Renal cortical epithelial cell (primary cell): ENCODE measurements around the gene NCOR1. TPM values are rescaled to one million over a fixed set of nuclear protein-coding genes. Genes with fewer than 3 reads are reported as not detected.
"Not testable (repeated sequence)": the region's sequence is repeated elsewhere in the genome, so short reads cannot be mapped to it uniquely, and the experiment has no call there.

Experiments used
- DNase-seq: peaks from one replicate; pipeline ENCODE4 v3.0.0-alpha.2; 2011; ENCODE audit warnings: low read depth
- total RNA-seq: library from RNA; depleted of rRNA; stranded (reverse); fragments of >200 nt; gene quantifications from 2 replicates; pipeline ENCODE4 v1.2.3, GENCODE V29; 2014

The NCOR1 gene
- 47.2 and 159 TPM in 2 replicates for total RNA-seq

DNA sequence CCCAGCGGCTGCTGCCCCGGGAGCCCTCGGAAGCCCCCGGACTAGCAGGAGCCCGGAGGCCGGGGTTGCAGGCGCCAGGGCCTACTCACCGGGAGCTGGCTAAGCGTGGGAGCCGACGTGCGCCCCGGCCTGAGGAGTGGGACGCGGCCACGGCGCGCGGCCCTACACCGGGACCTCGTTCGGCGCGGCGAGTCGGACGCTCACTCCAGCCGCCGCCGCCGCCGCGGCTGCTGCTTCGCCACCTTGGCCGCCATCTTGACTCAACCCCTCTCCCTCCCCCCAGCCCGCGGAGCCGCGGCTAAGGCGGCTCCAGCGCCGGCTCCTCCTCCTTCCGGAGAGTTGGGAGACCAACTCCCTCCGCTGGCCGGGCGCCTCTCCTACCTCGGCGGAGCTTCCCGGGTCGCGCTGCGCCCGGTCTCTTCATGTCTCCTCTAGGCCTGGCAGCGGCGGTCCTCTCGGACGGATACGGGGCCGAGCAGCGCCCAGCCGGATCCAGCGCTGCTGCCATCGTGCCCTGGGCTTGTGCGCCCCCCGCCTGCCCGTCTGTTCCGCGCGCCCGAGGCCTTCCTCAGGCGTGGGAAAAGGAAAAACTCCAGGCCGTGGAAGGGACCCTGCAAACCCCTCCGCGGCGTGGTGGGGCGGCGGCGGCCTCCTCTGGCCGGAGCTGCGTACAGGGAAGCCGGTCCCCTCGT lies at the start of gene NCOR1:
NCOR1 (minus strand) TSS at position 262 of the 692 bp plus-strand sequence. CDS start 20,965 bp downstream, outside the sequence.
- peak; percentile 78 for DNase-seq

DNA sequence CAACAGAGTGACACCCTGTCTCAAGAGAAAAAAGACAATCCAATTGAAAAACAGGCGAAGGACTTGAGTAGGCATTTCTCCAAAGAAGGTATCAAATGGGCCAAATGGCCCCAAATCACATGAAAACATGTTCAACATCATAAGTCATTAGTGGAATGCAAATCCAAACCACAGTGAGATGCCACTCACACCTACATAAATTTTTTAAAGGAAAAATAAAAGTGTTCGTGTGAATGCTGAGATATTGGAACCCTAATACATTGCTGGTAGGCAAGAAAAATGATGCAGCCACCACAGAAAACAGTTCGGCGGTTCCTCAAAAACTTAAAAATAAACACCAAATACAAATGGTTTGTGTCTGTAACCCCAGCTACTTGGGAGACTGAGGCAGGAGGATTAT lies 46.9 kb upstream of the NCOR1 start:
- no peak for DNase-seq

DNA sequence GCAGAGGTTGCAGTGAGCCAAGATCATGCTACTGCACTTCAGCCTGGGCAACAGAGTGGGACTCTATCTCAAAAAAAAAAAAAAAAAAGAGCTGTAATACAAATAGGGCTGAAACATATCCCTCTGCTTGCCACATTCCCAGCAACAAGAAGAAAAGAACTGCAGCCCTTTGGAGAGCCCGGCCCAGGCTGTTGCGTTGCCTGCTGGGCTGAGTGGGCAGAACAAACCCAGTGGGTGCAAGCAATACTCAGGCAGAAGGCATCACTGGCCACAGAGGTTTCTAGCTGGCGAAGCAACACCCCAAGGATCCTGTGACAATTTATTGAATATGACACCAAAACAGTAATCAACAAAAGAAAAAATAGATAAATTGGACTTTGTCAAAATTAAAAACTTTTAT lies 45.7 kb upstream of the NCOR1 start:
- DNase-seq: no peak

DNA sequence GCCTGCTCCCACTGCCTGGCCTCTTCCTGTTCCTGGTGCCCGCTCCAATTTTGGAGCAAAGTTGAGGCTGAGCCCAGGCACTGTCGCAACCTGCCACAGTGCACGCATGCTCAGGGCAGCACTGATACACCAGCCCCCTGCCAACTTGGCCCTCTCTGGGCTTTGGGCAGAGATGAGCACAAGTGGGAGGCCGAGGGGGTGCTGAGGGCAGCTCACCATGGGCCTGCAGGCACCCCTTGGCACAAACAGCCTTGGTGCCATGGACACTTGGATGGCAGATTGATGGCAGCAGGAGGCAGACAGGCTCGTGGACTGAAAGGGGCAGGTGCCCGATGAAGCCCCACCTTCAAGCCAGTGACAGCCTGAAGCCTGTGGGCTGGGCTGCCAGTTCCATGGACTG lies 44.6 kb upstream of the NCOR1 start:
- DNase-seq: no peak

DNA sequence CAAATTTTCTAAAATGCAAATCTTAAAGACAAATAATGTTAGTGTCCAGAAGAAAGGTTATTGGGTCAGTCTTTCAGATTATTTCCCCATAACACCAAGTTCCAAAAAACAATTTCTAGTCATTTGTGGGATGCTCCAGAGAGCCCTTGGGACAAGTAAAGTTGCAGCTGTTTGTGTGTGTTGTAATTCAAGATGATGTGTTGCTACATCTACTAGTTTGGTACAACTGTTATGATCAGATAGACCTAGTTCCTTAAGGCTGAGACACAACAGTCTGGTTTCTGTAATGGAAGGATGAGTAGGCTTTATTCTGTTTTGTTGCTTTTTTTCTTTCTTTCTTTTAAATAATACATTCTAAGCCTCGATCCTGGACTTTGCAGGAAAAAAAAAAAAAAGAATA lies 43.6 kb upstream of the NCOR1 start:
- DNase-seq: no peak

DNA sequence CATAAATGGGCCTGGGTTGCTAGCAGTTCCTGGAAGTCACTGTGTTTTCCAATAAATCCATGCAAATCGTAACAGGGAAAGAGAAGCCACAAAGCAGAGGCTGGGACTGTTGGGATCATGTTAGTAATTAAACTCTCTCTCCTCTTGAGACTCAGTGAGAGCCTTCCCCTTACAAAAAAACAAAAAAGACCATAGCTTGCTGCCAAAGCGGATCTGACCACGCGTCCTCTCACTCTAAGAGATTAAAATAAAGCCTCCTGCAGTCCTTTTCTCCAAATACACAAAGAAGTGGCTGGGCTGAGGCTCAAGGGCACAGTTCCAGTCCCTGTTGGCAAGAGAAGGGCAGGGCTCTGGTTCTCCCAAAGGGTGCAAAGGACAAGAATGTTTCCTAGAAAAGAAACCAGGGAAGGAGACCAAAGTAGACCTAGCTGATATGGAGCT lies 40.2 kb upstream of the NCOR1 start:
- no peak for DNase-seq

DNA sequence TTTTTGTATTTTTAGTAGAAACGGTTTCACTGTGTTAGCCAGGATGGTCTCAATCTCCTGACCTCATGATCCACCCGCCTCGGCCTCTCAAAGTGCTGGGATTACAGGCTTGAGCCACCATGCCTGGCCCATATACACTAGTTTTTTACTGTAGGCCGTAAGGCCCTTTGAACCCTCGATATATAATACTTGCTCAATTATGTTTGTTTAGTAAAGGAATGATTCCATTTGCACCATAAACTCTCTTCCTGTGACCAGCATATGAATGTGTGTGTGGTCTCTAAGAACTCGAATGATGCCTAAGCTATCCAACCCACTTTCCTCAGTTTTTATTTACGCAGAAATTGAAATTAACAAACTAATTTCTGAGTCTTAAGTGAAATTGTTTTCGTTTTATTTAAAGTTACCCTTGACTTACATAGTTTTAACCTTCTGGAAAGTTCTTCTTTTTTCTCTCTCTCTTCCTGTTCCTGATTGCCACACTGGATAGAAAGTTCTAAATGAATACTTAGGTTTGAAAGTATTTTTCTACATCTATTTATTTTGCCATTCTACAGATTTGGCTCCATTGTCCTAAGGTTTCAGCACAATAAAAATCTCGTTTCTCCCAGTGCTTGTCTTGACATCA lies 39.6 kb upstream of the NCOR1 start:
- DNase-seq: no peak

DNA sequence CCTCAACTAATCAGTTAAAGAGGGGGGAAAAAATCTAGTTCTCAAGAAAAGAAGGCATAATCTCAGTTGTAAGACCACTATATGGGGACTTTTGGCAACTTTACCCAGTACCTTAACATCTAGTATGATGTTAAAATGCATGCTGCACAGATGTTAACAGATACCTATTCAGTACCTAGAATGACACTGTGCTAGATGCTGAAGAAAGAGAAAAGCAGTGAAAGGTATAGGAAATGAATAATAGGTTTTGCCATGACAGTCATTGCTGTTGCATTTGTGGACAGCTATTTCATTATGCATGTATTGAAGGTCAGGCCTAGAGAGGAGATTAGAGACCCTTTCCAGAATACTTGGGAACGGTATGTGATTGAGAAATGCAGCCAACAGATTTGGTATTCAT lies 36.2 kb upstream of the NCOR1 start:
- no peak for DNase-seq

DNA sequence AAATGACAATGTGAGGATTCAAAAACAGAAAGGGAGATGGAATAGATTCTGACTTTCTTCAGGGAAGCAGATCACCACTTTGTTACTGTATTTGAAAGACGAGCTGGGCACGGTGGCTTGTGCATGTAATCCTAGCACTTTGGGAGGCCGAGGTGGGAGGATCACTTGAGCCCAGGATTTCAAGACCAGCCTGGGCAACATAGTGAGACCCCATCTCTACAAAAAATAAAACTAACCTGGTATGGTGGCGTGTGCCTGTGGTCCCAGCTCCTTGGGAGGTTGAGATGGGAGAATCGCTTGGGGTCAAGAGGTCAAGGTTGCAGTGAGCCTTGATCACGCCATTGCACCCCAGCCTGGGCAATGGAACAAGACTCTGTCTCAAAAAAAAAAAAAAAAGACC lies 35.7 kb upstream of the NCOR1 start:
- DNase-seq: no peak

DNA sequence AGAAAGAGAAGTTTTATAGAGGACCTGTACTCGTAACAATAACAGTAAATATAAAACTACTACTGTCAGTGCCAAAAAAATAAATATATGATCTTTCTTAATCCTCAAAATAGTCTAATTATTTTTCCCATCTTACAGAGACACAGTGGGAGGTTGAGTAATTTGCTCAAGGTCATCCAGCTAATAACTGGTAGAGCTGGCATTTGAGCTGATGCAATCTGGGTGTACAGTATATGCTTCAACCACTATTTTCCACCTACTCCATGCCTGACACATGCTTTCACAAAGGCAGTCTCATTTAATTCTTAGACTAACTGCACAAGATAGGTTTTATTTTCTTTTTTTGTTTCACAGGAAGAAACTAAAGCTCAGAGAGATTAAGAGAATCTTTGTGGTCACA lies 35.3 kb upstream of the NCOR1 start:
- DNase-seq: peak; percentile 43

DNA sequence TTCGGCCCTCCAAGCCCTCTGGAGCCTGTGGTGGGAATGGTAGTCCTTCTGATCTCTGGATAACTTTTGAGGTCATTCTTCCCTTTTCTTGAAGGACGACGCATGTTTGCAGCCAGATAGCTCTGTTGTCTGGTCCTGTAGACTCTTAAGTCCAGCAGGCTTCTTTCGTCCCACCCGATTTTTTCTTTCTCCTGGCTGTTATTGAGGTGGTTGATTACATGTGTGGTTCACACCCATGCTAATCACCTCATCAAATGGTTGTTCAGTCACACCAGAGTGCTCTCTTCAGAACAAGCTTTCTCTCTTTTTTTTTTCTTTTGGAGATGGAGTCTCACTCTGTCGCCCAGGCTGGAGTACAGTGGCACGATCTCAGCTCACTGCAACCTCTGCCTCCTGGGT lies 32.3 kb upstream of the NCOR1 start:
- DNase-seq: no peak

DNA sequence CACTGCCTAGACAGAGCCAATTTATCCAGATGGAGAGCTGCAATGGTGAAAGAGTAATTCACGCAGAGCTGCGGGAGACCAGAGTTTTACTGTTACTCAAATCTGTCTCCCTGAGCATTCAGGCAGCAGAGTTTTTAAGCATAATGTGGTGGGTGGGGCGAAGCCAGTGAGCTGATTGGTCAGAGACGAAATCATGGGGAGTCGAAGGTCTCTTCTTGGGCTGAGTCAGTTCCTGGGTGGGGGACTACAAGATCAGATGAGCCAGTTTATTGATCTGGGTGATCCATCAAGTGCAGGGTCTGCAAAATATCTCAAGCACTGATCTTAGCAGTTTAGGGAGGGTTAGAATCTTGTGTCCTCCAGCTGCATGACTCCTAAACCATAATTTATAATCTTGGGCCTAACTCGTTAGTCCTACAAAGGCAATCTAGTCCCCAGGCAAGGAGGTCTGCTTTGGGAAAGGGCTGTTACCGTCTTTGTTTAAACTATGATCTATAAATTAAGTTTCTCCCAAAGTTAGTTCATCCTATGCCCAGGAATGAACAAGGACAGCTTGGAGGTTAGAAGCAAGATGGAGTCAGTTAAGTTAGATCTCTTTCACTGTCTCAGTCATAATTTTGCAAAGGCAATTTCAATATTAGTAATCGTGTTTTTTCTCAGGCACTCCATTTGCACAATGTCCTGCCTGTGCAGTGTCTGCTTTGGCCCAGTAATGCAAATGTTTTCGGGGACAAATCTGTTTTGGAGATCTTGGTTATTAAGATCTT lies 28.6 kb upstream of the NCOR1 start:
- no peak for DNase-seq

DNA sequence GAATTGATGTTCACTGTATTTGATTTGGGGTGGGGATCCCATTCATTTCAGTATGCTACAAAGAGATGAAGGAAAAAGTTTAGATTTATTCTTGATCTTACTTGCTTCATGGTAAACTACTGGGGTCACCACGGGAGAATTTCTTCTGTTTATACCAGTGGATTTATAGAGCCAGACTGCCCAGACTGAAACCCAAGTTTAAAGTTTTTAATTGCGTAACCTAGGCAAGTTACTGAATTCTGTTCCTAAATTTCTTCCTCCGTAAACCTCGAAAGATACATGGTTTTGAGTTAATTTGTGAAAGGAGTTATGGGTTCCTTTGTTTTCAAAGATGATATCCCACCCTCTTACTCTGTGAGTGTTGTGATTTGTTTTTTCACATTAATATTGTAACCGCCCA lies 28.1 kb upstream of the NCOR1 start:
- DNase-seq: no peak

DNA sequence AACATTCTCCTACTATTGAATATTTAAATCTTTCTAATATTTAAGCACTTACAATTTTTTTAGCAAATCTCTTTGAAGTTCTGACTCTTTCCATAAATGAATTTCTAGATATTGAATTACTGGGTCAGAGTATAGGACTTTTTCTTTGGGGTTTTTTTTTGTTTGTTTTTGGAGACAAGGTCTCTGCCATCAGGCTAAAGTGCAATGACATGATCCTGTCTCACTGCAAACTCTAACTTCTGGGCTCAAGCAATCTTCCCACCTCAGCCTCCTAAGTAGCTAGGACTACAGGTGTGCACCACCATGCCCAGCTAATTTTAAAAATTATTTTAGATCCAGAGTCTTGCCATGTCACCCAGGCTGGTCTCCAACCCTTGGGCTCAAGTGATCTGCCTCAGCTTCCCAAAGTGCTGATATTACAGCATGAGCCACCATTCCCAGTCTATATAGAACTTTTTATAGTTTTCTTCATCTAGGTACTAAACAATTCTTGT lies 26.6 kb upstream of the NCOR1 start:
- no peak for DNase-seq

DNA sequence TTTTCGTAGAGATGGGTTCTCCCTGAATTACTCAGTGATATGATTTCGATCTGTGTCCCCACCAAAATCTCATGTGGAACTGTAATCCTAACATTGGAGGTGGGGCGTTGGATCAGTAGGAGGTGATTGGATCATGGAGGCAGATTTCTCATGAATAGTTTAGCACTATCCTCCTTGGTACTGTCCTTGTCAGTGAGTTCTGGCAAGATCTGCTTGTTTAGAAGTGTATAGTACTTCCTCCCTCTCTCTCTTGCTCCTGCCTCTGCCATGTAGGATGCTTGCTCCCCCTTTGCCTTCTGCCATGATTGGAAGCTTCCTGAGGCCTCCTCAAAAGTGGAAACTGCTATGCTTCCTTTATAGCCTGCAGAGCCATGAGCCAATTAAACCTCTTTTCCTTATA lies 24.6 kb upstream of the NCOR1 start:
- DNase-seq: no peak

DNA sequence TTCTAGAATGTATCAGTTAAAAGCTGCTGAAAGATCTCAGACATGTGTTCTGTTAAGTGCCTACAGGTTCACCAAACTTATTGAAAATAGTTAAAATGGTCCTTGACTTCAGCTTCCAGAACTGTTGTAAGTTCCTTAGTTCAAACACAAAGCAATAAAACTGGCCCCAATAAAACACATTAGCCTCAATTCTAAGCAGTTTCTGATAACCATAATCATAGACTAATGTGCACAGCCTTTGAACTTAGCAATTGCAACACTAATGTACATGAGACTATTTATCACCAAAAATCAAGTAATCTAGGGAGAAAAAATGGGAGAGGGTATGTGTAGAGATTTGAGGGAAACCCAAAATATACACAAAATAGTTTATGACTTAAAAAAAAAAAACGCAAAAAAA lies 17.1 kb upstream of the NCOR1 start:
- DNase-seq: no peak

DNA sequence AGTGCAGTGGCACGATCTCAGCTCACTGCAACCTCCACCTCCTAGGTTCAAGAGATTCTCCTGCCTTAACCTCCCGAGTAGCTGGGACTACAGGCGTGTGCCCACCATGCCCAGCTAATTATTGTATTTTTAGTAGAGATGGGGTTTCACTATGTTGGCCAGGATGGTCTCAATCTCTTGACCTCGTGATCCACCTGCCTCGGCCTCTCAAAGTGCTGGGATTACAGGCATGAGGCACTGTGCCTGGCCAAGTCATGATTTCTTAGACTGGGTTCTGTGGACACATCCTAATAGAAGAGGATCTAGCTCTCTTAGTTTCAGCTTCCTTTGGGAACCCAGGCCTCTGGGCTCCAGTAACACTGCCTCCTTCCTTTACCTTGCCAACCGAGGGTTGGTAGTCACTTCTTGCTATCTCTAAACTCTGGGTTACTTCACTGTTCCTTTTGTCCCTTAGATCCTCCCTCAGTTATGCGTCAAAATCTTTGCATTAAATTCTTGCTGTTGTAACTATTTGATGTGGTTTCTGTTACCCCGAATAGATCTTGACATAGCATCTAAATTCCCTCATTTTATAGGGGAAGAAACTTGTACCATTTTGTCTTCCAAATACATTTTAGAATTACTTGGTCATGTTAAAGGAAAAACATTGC lies 14.7 kb upstream of the NCOR1 start:
- not testable (repeated sequence) for DNase-seq

DNA sequence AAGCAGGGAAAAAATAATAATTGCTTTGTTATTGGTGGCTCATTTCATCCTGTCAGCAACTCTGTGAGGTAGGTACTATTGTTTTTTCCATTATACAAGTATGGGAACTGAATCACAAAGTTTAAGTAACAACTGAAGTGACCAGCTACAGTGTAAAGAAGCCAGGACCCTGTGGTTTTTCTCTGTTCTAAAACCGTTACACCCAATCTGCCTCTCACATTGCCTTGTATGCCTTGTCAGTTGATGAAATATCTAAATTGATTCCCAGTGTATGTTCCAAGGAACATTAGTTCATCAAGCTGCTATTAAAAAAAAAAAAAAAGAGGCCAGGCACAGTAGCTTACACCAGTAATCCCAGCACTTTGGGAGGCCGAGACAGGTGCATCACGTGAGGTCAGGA lies 7.1 kb upstream of the NCOR1 start:
- DNase-seq: no peak

DNA sequence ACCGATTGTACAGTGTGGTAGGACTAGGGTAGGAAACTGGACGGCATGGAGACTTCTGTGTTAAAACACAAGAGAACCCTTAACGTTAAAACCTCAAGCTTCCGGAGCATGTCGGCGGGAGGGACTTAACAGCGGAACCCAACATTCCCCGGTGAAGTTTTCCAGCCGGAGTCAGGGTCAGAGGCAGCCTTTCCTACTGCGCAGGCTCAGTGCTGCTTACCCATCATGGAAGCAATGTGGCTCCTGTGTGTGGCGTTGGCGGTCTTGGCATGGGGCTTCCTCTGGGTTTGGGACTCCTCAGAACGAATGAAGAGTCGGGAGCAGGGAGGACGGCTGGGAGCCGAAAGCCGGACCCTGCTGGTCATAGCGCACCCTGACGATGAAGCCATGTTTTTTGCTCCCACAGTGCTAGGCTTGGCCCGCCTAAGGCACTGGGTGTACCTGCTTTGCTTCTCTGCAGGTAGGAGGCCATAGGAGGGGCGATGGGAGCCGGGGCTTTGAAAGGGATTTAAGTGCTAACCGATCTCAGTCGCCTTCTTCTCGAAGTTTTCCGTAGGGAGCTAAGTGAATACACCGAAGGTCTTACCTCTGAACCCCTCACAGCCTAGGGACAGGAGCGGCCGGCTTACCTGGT lies 1.8 kb upstream of the NCOR1 start, which contains the start of gene PIGL:
PIGL (plus strand) TSS at position 209 of the 634 bp plus-strand sequence; CDS start at position 226, 17 bp downstream.
- peak; percentile 89 for DNase-seq

DNA sequence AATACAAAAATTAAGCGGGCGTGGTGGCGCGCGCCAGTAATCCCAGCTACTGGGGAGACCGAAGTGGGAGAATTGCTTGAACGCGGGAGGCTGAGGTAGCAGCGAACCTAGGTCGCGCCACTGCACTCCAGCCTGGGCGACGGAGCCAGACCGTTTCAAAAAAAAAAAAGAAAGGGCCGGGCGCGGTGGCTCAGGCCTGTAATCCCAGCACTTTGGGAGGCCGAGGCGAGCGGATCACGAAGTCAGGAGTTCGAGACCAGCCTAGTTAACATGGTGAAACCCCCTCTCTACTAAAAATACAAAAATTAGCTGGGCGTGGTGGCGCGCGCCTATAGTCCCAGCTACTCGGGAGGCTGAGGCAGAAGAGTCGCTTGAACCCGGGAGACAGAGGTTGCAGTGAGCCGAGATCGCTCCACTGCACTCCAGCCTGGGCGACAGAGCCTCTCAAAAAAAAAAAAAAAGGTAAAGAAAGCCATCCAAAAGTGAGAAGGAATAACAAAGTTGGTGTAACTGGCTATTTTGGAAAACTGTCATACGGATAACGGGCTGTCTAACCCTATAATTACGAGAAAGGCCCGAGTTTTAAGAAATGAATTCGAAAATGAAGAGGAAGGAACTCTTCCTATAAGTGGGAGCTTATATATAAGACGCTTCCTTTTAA lies 1.1 kb upstream of the NCOR1 start:
- DNase-seq: not testable (repeated sequence)

DNA sequence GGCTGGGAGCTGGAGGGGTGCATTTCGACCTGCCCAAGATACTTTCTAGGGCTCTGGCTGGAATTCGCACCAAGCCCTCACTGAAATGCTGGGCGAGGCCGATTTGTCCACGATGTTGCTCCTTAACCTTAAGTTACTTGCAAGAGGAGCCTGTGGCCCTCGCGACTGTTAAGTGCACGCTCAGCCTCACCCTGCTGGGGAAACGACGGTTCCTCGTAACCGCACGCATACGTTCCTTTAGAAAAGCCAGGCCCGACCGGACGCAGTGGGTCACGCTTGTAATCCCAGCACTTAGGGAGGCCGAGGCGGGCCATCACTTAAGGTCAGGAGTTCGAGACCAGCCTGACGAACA lies 607 bp upstream of the NCOR1 start:
- DNase-seq: peak; percentile 55
